ENCODE results near the gene CENPM.

GRCh38 chr22:41902932-41903421 lies 44.0 kb downstream of the CENPM start:
- TF ChIP-seq POLR2A (IDR thresholded peaks at IDR 0.05): no peak
- no peak for TF ChIP-seq CTCF (IDR thresholded peaks at IDR 0.05)

All from prostate gland (tissue), 2 donors.